T-cell (primary cell): ENCODE data around the gene KDM8. TPM values are rescaled to one million over a fixed set of nuclear protein-coding genes. Genes with fewer than 3 reads are reported as not detected.

Experiments used
- ATAC-seq, 4 experiments: fragments of 200-7000 bp in 3 of 4; fragments of 150-1000 bp in 1 of 4; cut with Tn5 transposase; replicated peaks in 1 of 4; 1 replicate in 3 of 4; 2 replicates in 1 of 4; pipeline ENCODE4 v1.10.0; 2021; ENCODE audit warnings: moderate library complexity in 3 of 4, mild to moderate bottlenecking in 2 of 4, moderate number of reproducible peaks in 1 of 4
- CTCF ChIA-PET, 2 donors: fragments of 300-600 bp; sonication (Branson Sonifier 250); formaldehyde crosslinking; loops; one replicate each; lab custom pipeline; 2022; ENCODE audit warnings: antibody characterized with exemption in 2 of 2; lab: Charles Lee
- POLR2A ChIA-PET, 2 donors: fragments of 300-600 bp; sonication (Branson Sonifier 250); formaldehyde crosslinking; loops; one replicate each; lab custom pipeline; 2022; ENCODE audit warnings: antibody characterized with exemption in 2 of 2; lab: Charles Lee
- DNase-seq, 35 experiments: peaks; one replicate each; pipeline versions ENCODE4 v3.0.0 to v3.0.0-alpha.2; 2013 to 2023
- H3K27ac ChIP-seq: one replicate; pipeline ENCODE4 v1.5.1; 2013; ENCODE audit warnings: low read length
- H3K27me3 ChIP-seq, 2 experiments: replicated peaks in 1 of 2; 1 replicate in 1 of 2; 2 replicates in 1 of 2; pipeline versions ENCODE4 v1.6.1 to v1.7.0; 2013; ENCODE audit warnings: low read length in 1 of 2, mixed read lengths in 1 of 2; ENCODE audit not compliant: control insufficient read depth in 2 of 2, insufficient read depth in 2 of 2; ENCODE audit errors: extremely low read depth in 1 of 2
- H3K36me3 ChIP-seq, 2 donors: 1 replicate in 1 of 2; 2 replicates in 1 of 2; pipeline versions ENCODE4 v1.6.1 to v1.7.0; 2013; ENCODE audit warnings: low read length in 1 of 2; ENCODE audit not compliant: control insufficient read depth in 2 of 2, insufficient read depth in 1 of 2; ENCODE audit errors: extremely low read depth in 1 of 2
- H3K4me1 ChIP-seq, 2 experiments: 1 replicate in 1 of 2; 2 replicates in 1 of 2; pipeline versions ENCODE4 v1.6.1 to v1.7.0; 2013; ENCODE audit warnings: low read length in 2 of 2, mixed read lengths in 1 of 2; ENCODE audit not compliant: insufficient read depth in 2 of 2, control insufficient read depth in 1 of 2; ENCODE audit errors: extremely low read depth in 1 of 2
- H3K4me3 ChIP-seq, 2 donors: 1 replicate in 1 of 2; 2 replicates in 1 of 2; pipeline versions ENCODE4 v1.5.1 to v1.7.0; 2013; ENCODE audit warnings: mild to moderate bottlenecking in 2 of 2, low read length in 1 of 2, moderate library complexity in 1 of 2; ENCODE audit not compliant: control insufficient read depth in 1 of 2; ENCODE audit errors: extremely low read depth in 1 of 2
- H3K9me3 ChIP-seq: 2 replicates; pipeline ENCODE4 v1.7.0; 2013
- H3K27ac Mint-ChIP-seq, 2 donors: one replicate each; pipeline ENCODE4 v1.8.0; 2020 to 2021; ENCODE audit warnings: mild to moderate bottlenecking in 2 of 2, mixed read lengths in 2 of 2
- H3K27me3 Mint-ChIP-seq, 2 donors: one replicate each; pipeline ENCODE4 v1.8.0; 2021 to 2022; ENCODE audit warnings: mixed read lengths in 2 of 2
- H3K36me3 Mint-ChIP-seq: one replicate; pipeline ENCODE4 v1.8.0; 2021; ENCODE audit warnings: mixed read lengths
- H3K4me1 Mint-ChIP-seq, 3 donors: one replicate each; pipeline ENCODE4 v1.8.0; 2020 to 2022; ENCODE audit warnings: mixed read lengths in 3 of 3, mild to moderate bottlenecking in 1 of 3
- H3K4me3 Mint-ChIP-seq, 3 donors: one replicate each; pipeline ENCODE4 v1.8.0; 2020 to 2022; ENCODE audit warnings: mild to moderate bottlenecking in 3 of 3, mixed read lengths in 3 of 3, moderate library complexity in 3 of 3
- H3K9me3 Mint-ChIP-seq, 3 donors: one replicate each; pipeline ENCODE4 v1.8.0; 2020 to 2022; ENCODE audit warnings: mixed read lengths in 3 of 3
- WGBS: methylation state at CpG from one replicate; pipeline ENCODE4 v1.1.5; 2013; ENCODE audit warnings: missing lambda C conversion rate; ENCODE audit not compliant: insufficient coverage; 5-methylcytosine and 5-hydroxymethylcytosine counted together
- total RNA-seq, 35 experiments: library from RNA in 6 of 35; stranded (reverse) in 6 of 35; fragments of 120-200 nt in 1 of 35; gene quantifications; one replicate each; pipeline versions ENCODE4 v1.2.1 to v1.2.4 and lab custom pipeline; 2013 to 2026

KDM8 gene
- total RNA-seq, 5 donors from 2014 or later (not counting 1 experiment from before 2014, with no cell fraction given), result 13.4 to 25.6 (median 23.5) TPM

DNA sequence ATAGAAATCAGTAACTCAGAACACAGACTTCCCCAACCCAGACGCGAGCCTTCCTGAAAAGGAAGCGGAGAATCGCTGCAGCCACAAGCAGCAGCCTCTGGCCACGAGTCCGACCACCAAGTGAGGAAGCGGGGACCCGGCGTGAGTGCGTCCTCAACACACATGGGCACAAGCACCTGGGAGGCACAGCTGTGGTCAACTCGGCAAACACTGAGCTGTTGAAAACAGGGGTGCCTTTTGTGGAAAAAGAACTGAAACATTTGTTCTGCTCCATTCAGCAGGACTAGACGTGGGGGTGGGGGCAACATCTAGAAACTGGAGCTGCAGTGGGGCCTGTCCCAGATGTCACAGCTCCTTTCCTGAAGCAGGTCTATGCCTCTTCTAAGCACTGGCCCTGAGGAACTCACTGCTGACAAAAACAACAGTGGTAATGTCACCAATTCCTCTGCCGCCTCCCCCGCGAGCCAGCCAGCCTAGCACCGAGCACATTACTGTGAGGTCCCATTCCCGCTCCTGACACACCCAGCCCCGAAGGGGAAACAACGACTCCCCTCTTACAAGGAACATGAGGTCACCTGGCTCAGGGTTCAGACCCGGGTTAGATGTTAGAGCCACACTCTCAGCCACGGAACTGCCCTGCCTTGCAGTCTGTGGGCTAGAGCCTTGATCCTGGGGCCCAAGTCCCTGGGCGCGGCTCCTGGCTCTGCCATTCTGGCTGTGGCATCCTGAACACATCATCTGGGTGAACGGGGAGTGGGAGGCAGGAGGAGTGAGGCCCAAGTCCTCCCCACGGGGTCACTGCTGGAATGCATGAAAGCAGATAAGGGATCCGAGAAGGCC, 29.0 kb downstream of the KDM8 start:
- Mint-ChIP-seq H3K36me3 (peaks cover 13% of the 10 kb centered on the region), H3K4me1 (peaks cover 80 to 91% (median 80%) of the 10 kb centered on the region in 3 donors), H3K9me3 (no peaks in the 10 kb centered on the region), H3K4me3 (peak overlapping the region; percentile 64 to 85 (median 68)), H3K27me3 (no peaks in the 10 kb centered on the region), H3K27ac (peak overlapping the region; percentile 97 to 99)
- CTCF ChIA-PET, result interaction anchor here (0.5 to 3.7 kb wide), 6 partner anchors 16 to 135 kb away, joined by 3 to 17 read pairs (median 4); no protein-coding TSS in a partner anchor
- H3K4me3 ChIP-seq, result no peak overlapping the region
- POLR2A ChIA-PET, result interaction anchor here in 1 of 2 donors (0.6 to 0.7 kb wide), 4 partner anchors 9 to 1995 kb away, joined by 3 to 6 read pairs (median 4); no protein-coding TSS in a partner anchor
- peak overlapping the region; percentile 98 for H3K27ac ChIP-seq
- H3K36me3 ChIP-seq, result peaks cover 0 to 10% of the 10 kb centered on the region in 2 donors
- H3K4me1 ChIP-seq, result peaks cover 72 to 94% of the 10 kb centered on the region in 2 experiments
- peak in 16 of 35 experiments; percentile 10 to 52 (median 30) for DNase-seq
- ATAC-seq, result no peak
- H3K27me3 ChIP-seq, result no peaks in the 10 kb centered on the region
- no peaks in the 10 kb centered on the region for H3K9me3 ChIP-seq
- 31% methylated on average over 24 of the region's 26 CpGs for WGBS

DNA sequence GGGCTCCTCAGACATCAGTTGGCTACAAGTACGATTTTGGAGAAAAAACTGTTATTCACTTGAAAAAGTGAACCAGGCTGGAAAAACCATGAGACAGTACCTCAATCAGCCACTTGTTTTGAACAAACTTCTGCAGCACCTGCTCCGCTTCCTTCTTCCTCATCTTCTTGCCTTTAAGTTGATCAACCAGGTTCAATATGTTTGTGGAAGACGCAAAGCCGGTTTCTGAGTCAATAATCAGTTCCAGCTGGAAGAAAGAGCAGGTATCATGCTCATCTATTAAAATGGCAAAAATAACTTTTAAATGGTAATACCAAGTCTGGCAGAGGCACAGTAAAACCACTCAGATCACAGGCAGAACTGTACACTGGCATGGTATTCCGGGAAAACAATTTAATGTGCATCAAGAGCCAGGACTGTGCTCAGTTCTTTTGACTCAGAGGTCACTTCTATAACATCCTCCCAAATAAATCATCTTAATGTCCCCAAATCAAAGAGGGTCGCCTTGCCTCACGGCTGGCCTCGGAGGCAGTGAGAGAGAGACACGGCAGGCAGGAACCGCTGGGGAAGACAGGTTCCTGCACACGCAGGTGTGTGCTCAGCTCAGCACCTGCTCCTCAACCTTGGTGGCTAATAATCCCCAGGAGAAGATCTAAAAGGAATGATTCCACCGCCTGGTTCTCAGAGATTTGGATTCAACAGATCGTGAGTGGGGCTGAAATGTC, 29.7 kb downstream of the KDM8 start:
- 59% methylated on average over 7 of the region's 13 CpGs for WGBS
- Mint-ChIP-seq H3K9me3 (no peaks in the 10 kb centered on the region), H3K4me1 (peaks cover 86 to 94% (median 88%) of the 10 kb centered on the region in 3 donors), H3K27me3 (no peaks in the 10 kb centered on the region), H3K4me3 (peak overlapping the region; percentile 64 to 85 (median 68)), H3K27ac (peak overlapping the region; percentile 97 to 99), H3K36me3 (peaks cover 13% of the 10 kb centered on the region)
- ChIA-PET CTCF (interaction anchor here (0.6 to 3.1 kb wide), 2 partner anchors 10 to 64 kb away, joined by 3 to 13 read pairs; no protein-coding TSS in a partner anchor), POLR2A (no interaction called here)
- peak overlapping the region in 1 of 2 donors; percentile 21 for H3K4me3 ChIP-seq
- DNase-seq (peak in 2 of 35 experiments; percentile 18 to 51), ATAC-seq (no peak)
- H3K4me1 ChIP-seq, result peaks cover 78 to 97% of the 10 kb centered on the region in 2 experiments
- H3K9me3 ChIP-seq, result no peaks in the 10 kb centered on the region
- H3K27me3 ChIP-seq, result no peaks in the 10 kb centered on the region
- H3K27ac ChIP-seq, result peak overlapping the region; percentile 98
- peaks cover 0 to 7% of the 10 kb centered on the region in 2 donors for H3K36me3 ChIP-seq

DNA sequence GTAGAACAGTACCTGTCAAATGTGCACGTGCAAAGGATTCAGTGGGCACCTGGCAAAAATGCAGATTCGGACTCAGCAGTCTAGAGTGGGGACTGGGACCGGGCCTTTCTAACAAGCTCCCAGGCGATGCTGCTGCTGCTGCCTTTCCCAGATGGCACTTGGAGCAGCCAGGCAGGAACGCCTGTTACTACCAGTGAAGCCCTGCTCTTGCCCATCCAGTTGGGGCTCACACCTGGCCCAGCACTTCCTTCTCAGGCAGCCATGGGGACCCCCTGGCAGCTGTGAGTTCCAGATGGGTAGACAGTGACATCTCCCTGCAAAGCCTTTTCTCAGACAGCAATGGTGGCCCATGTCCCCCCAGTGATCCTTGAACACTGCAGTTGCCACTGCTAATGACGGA, 30.4 kb downstream of the KDM8 start:
- no peaks in the 10 kb centered on the region for H3K27me3 ChIP-seq
- Mint-ChIP-seq H3K36me3 (peaks cover 13% of the 10 kb centered on the region), H3K4me1 (peaks cover 93 to 99% (median 94%) of the 10 kb centered on the region in 3 donors), H3K9me3 (no peaks in the 10 kb centered on the region), H3K4me3 (peak overlapping the region in 2 of 3 donors; percentile 31 to 85), H3K27me3 (no peaks in the 10 kb centered on the region), H3K27ac (peak overlapping the region; percentile 97 to 99)
- no peak overlapping the region for H3K4me3 ChIP-seq
- ATAC-seq (no peak), DNase-seq (no peak)
- peaks cover 0 to 7% of the 10 kb centered on the region in 2 donors for H3K36me3 ChIP-seq
- no peaks in the 10 kb centered on the region for H3K9me3 ChIP-seq
- peak overlapping the region; percentile 98 for H3K27ac ChIP-seq
- CTCF ChIA-PET, result interaction anchor here (0.6 to 3.1 kb wide), 6 partner anchors 9 to 134 kb away, joined by 3 to 26 read pairs (median 14); no protein-coding TSS in a partner anchor
- H3K4me1 ChIP-seq, result peaks cover 81 to 100% of the 10 kb centered on the region in 2 experiments
- POLR2A ChIA-PET, result interaction anchor here in 1 of 2 donors (0.6 kb wide), 1 partner anchor 172 kb away, joined by 3 read pairs; no protein-coding TSS in a partner anchor
- WGBS, result 80% methylated on average over 5 of the region's 6 CpGs

DNA sequence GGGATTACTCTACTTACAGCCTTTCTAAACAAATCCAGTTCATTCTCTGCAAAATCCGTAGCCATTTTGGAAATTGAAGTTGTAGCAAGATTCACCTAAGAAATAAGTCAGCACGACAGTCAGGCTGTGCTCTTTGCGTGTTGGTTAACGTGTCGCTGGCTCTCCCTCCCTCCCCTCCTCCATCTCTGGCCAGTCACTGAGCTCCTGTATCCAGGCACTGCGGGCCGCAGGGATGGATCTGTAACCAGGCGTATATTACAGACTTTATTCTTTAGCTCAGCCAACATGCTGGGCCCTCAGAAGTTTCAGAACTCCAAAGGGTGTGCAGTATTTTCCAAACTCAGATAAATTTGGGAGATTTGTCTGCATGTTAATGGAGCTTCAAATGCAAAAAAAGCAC, 30.8 kb downstream of the KDM8 start:
- ChIA-PET POLR2A (interaction anchor here (0.6 to 1.8 kb wide), 6 partner anchors 31 to 214 kb away, joined by 3 to 7 read pairs (median 4); partner anchors contain the start of gene KDM8 (in 1 of the 2)), CTCF (interaction anchor here (0.5 to 3.1 kb wide), 13 partner anchors 30 to 168 kb away, joined by 3 to 27 read pairs (median 5); partner anchors contain the start of genes KDM8 (in 1 of the 2) and NSMCE1 (in 1 of the 2))
- Histone ChIP-seq H3K4me3 (peak overlapping the region in 1 of 2 donors; percentile 5), H3K27me3 (no peaks in the 10 kb centered on the region), H3K4me1 (peaks cover 78 to 100% of the 10 kb centered on the region in 2 experiments), H3K36me3 (peaks cover 0 to 7% of the 10 kb centered on the region in 2 donors), H3K9me3 (no peaks in the 10 kb centered on the region), H3K27ac (peak overlapping the region; percentile 98)
- peaks cover 93 to 99% (median 95%) of the 10 kb centered on the region in 3 donors for H3K4me1 Mint-ChIP-seq
- H3K4me3 Mint-ChIP-seq, result peak overlapping the region in 2 of 3 donors; percentile 31 to 85
- H3K27ac Mint-ChIP-seq, result peak overlapping the region; percentile 97 to 99
- WGBS, result 79% methylated on average over 5 of the region's 8 CpGs
- DNase-seq, result no peak
- H3K9me3 Mint-ChIP-seq, result no peaks in the 10 kb centered on the region
- peaks cover 13% of the 10 kb centered on the region for H3K36me3 Mint-ChIP-seq
- ATAC-seq, result no peak
- no peaks in the 10 kb centered on the region for H3K27me3 Mint-ChIP-seq

DNA sequence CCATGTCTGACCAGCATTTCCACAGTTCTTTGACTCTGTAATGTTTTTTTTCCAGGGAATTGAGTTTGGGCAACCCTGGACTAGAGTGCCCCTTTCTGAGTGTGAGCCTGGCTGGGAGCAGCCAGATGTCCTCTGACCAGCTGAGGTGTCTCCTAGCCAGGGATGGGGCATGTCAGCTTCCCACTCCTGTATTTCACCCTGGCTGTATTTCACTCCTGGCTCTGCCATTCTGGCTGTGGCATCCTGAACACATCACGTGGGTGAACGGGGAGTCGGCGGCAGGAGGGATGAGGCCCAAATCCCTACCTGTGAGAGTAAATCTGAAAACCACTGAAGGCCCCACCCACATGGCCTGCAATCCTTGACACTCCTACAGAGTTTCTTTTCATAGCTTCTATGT, 31.3 kb downstream of the KDM8 start:
- WGBS, result 0% methylated on average over 4 of the region's 4 CpGs
- H3K27ac Mint-ChIP-seq, result peak overlapping the region; percentile 97 to 99
- no peaks in the 10 kb centered on the region for H3K27me3 Mint-ChIP-seq

More for the DNA sequence above, 31.3 kb downstream of the KDM8 start:
- Histone ChIP-seq H3K27ac (peak overlapping the region; percentile 98), H3K36me3 (peaks cover 0 to 7% of the 10 kb centered on the region in 2 donors), H3K4me1 (peaks cover 77 to 96% of the 10 kb centered on the region in 2 experiments), H3K27me3 (no peaks in the 10 kb centered on the region), H3K9me3 (no peaks in the 10 kb centered on the region), H3K4me3 (peak overlapping the region in 1 of 2 donors; percentile 5)
- Mint-ChIP-seq H3K4me3 (peak overlapping the region; percentile 69 to 85 (median 71)), H3K4me1 (peaks cover 93 to 99% (median 97%) of the 10 kb centered on the region in 3 donors), H3K9me3 (no peaks in the 10 kb centered on the region), H3K36me3 (peaks cover 13% of the 10 kb centered on the region)
- CTCF ChIA-PET, result interaction anchor here (0.5 to 3.1 kb wide), 19 partner anchors 20 to 170 kb away, joined by 3 to 27 read pairs (median 5); partner anchors contain the start of genes KDM8 (in 1 of the 2) and NSMCE1 (in 1 of the 2)
- DNase-seq, result no peak
- POLR2A ChIA-PET, result interaction anchor here (0.6 to 1.8 kb wide), 9 partner anchors 31 to 228 kb away, joined by 3 to 7 read pairs (median 5); partner anchors contain the start of gene KDM8 (in 1 of the 2)
- ATAC-seq, result no peak
